ENCODE measurements around the gene ANLN. TPM values are rescaled to one million over a fixed set of nuclear protein-coding genes. Genes with fewer than 3 reads are reported as not detected.

Gene ANLN
- total and polyA plus RNA-seq, 2 donors (not counting 3 experiments of a cell fraction or from before 2014, with no cell fraction given): 28.5 to 119 TPM

- dilution Hi-C loops (cut with MboI; ENCODE audit: extremely low pct_ligation_motif_present, low sequenced_read_pairs): no loop called here
- Histone ChIP-seq H3K27ac (ENCODE audit: insufficient read depth, low read depth, low read length) (no peak overlapping the region), H3K9me1 (replicated peaks; ENCODE audit: control insufficient read depth, extremely low read depth, insufficient read depth, low read length) (no peaks in the 10 kb centered on the region), H4K20me1 (replicated peaks; ENCODE audit: control insufficient read depth, extremely low read depth, insufficient read depth, low read length) (no peaks in the 10 kb centered on the region), H3K27me3 (ENCODE audit: control insufficient read depth in 2 of 2, insufficient read depth in 2 of 2, low read length in 2 of 2) (no peaks in the 10 kb centered on the region), H3K9me3 (replicated peaks; ENCODE audit: control insufficient read depth, insufficient read depth, low read length) (no peaks in the 10 kb centered on the region), H3K4me1 (ENCODE audit: control insufficient read depth, extremely low read depth, insufficient read depth, low read length) (no peaks in the 10 kb centered on the region), H3K4me2 (ENCODE audit: insufficient read depth, low read length) (no peak overlapping the region), H3K36me3 (ENCODE audit: control insufficient read depth in 2 of 2, extremely low read depth in 1 of 2, insufficient read depth in 2 of 2, low read length in 2 of 2) (peaks cover 0 to 41% of the 10 kb centered on the region in 2 experiments), H3K4me3 (replicated peaks in 1 of 3; ENCODE audit: insufficient read depth in 1 of 3, low read depth in 1 of 3, low read length in 3 of 3) (no peak overlapping the region), H3K79me2 (ENCODE audit: control insufficient read depth, insufficient read depth, low read length) (peaks cover 11% of the 10 kb centered on the region), H2AFZ (ENCODE audit: low read depth, low read length) (no peak overlapping the region), H3K9ac (replicated peaks; ENCODE audit: extremely low read depth, insufficient read depth, low read length) (no peak overlapping the region)
- no TSS peak for BruUV-seq (replicated peaks)
- ChIA-PET CTCF (interaction anchor here (1.2 kb wide), 1 partner anchor 21 kb away, joined by 3 read pairs; no protein-coding TSS in a partner anchor), POLR2A (no interaction called here)
- DNase-seq (ENCODE audit: low read depth, low spot score) (no peak), FAIRE-seq (no peak)
- intact Hi-C loops (cut with micrococcal nuclease): no loop called here
- TF ChIP-seq FOS (IDR thresholded peaks at IDR 0.05; ENCODE audit: borderline replicate concordance, insufficient read depth, low read length): no peak
- TF ChIP-seq GATA2 (IDR thresholded peaks at IDR 0.05; ENCODE audit: insufficient read depth, insufficient read length, low read depth, low read length): no peak
- TF ChIP-seq POLR2A (IDR thresholded peaks at IDR 0.05; ENCODE audit: low read depth, low read length): no peak
- no peak for TF ChIP-seq CTCF (IDR thresholded peaks at IDR 0.05; ENCODE audit: extremely low read depth in 1 of 2, insufficient read depth in 1 of 2, low read depth in 1 of 2, low read length in 2 of 2)
- TF ChIP-seq POLR2AphosphoS5 (IDR thresholded peaks at IDR 0.05; ENCODE audit: insufficient read depth, low read depth, low read length): no peak
- TF ChIP-seq EZH2 (IDR thresholded peaks at IDR 0.05; ENCODE audit: borderline replicate concordance, low read depth, low read length, severe bottlenecking): no peak
- no peak for TF ChIP-seq MYC (IDR thresholded peaks at IDR 0.05; ENCODE audit: low read depth, low read length)
- TF ChIP-seq MAX (IDR thresholded peaks at IDR 0.05; ENCODE audit: insufficient read depth, insufficient read length): no peak
- no peak for TF ChIP-seq JUN (IDR thresholded peaks at IDR 0.05; ENCODE audit: borderline replicate concordance, insufficient read depth, insufficient read length, low read depth)
Measured at GRCh38 chr7:36420307-36420706, 30.6 kb downstream of the ANLN start.

Measured in endothelial cell of umbilical vein (primary cell).